Measurements from ENCODE around the gene KIAA0825.

DNA sequence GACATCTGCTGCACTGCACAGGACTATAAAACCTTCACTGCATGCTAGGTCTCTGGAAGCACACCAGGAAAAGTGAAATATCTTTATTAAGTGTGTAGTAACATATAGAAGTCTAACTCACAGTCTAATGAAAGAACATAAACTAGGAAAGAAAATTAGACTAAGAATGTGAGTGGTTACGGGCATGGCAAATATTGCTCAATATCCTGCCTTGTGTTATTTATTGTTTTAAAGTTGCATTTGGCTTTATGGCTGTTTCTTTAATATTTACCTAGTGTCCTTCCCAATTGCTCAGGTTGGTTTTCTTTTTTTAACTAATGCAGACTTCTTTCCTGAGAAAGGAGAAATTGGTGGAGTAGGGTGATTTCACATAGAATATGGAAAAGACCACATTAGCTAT is 342.4 kb downstream of the KIAA0825 start:
- TF ChIP-seq, protein P1, sequence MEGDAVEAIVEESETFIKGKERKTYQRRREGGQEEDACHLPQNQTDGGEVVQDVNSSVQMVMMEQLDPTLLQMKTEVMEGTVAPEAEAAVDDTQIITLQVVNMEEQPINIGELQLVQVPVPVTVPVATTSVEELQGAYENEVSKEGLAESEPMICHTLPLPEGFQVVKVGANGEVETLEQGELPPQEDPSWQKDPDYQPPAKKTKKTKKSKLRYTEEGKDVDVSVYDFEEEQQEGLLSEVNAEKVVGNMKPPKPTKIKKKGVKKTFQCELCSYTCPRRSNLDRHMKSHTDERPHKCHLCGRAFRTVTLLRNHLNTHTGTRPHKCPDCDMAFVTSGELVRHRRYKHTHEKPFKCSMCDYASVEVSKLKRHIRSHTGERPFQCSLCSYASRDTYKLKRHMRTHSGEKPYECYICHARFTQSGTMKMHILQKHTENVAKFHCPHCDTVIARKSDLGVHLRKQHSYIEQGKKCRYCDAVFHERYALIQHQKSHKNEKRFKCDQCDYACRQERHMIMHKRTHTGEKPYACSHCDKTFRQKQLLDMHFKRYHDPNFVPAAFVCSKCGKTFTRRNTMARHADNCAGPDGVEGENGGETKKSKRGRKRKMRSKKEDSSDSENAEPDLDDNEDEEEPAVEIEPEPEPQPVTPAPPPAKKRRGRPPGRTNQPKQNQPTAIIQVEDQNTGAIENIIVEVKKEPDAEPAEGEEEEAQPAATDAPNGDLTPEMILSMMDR (IDR thresholded peaks at IDR 0.05; ENCODE audit: low read depth, low read length): no peak
- TF ChIP-seq EZH2phosphoT487 (IDR thresholded peaks at IDR 0.05; ENCODE audit: low read depth): no peak
